ENCODE results near the gene FAM216A.
"Not testable (repeated sequence)": the region's sequence is repeated elsewhere in the genome, so short reads cannot be mapped to it uniquely, and the experiment has no call there.

Gene FAM216A

DNA sequence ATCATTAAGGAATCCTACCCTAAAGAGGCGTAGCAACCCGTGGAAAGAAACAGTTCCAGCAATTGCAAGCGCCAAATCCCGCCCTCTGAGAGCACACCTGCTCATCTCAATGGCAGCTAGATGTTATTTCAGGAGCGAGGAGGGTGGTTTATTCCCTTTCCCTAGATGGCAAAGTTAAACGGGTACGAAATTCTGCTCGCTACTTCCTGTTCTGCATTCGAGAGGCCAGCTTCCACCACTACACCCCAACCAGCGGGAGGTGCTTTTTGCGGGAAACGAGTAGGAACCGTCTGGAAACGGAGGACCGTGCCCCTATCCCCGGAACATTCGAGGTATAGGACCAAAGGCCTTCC, 32.7 kb downstream of the FAM216A start:
- no peak for DNase-seq

GRCh38 chr12:110501752-110502738, 33.4 kb downstream of the FAM216A start, which contains the start of the genes RAD9B and VPS29:
RAD9B (plus strand) TSS chr12:110502331; CDS start chr12:110502338, 7 bp downstream.
VPS29 (minus strand) TSS chr12:110502111; CDS start chr12:110502051, 60 bp downstream.
- DNase-seq = peak; percentile 84

DNA sequence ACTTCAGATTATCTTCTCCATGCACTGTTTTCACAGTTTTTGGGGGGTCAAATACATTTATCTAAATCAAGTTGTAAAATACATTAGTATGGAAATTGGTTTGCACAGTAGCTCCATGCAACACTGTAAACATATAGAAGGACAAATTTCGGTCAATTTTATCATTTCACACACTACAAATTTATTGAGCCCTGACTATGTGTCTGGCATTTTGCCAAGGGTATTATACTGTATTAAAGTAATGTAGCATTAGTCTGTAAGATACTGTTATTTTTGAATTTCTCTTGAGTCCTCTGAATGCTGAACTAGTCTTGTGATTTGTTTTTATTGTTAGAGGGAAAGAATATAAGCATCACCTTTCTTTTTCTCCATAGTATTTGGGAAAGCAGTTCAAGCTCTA, 34.8 kb downstream of the FAM216A start:
- DNase-seq = no peak

DNA sequence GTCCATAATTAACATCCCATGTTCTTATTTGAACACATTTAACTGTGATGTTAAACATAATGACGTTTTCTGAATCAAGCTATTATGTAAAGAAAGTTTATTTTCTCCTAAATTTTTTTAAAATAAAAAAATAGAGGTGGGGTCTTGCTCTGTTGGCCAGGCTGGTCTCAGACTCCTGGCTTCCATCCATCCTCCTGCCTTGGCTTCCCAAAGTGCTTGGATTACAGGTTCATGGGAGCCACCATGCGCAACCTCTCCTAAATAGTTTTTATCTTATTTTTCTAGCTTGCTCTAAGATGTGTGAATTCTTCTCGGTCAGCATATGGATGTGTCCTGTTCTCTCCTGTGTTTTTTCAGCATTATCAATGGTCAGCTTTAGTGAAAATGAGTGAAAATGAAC, 36.7 kb downstream of the FAM216A start:
- no peak for DNase-seq

- DNase-seq = no peak
Measured at GRCh38 chr12:110508071-110508586, 39.5 kb downstream of the FAM216A start.

DNA sequence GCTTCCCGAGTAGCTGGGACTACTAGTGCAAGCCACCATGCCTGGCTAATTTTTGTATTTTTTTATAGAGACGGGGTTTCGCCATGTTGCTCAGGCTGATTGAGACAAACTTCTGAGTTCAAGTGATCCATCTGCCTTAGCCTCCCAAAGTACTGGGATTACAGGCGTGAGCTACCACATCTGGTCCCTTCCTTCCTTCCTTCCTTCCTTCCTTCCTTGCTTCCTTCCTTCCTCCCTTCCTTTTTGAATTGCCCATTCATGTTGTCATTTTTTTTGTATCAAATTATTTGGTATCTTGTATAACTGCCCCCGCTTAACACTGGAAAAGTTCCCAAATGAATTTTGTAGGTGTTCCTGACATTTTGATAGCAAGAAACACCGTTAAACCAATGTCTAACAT, 45.2 kb downstream of the FAM216A start:
- no peak for DNase-seq

DNA sequence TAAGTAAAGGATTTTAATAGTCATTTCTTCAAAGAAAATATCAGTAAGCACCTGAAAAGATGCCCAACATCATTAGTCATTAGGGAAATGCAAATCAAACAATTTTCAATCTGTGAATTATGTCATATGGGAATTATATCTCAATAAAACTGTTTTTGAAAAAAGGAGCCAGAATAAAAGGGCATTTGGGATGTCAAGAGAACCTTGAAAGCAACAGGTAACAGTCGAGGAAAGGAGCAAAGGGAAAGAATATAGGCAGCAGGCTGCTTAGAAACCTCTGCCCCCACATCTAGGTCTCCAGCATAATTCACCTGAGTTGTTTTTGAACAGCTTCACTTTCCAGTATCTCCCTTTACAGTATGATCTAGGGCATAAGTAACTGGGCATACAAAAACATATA, 45.7 kb downstream of the FAM216A start:
- DNase-seq = no peak

DNA sequence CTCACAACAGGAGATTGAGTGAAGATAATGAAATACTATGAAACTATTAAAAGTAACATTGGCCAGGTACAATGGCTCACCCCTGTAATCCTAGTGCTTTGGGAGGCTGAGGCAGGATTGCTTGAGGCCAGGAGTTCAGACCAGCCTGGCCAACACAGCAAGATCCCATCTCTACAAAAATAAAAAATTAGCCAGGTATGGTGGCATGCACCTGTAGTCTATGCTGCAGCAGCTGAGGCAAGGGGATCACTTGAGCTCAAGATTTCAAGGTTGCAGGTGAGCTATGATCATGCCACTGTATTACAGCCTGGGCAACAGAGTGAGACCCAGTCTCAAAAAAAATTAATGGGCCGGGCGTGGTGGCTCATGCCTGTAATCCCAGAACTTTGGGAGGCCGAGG, 48.4 kb downstream of the FAM216A start:
- DNase-seq = no peak

GRCh38 chr12:110518014-110518413, 49.4 kb downstream of the FAM216A start:
- DNase-seq = not testable (repeated sequence)

DNA sequence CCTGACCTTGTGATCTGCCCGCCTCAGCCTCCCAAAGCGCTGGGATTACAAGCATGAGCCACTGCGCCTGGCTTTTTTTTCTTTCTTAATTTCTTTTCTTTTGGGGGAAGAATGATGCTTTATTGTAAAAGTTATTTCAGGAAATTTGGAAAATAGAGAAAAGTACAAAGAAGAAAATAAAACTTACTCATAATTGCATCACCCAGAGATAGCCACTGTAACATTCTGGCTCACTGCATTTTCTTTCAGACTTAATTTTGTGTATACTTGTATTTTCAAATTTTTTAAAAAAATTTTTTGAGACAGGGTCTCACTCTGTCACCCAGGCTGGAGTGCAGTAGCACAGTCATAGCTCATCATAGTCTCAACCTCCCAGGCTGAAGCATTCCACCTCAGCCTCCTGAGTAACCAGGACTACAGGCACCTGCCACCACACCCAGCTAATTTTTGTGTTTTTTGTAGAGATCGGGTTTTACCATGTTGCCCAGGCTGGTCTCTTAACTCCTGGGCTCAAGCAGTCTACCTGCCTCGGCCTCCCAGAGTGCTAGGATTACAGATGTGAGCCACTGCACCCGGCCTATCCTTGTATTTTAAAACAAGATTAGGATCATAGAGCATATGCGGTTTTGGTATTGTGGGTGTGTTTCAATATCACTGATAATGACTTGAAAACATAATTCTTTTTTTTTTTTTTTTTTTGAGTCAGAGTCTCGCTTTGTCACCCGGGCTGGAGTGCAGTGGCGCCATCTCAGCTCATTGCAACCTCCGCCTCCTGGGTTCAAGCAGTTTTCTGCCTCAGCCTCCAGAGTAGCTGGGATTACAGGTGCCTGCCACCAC, 52.4 kb downstream of the FAM216A start:
- not testable (repeated sequence) for DNase-seq

GRCh38 chr12:110528277-110528839, 59.7 kb downstream of the FAM216A start:
- DNase-seq = no peak

GRCh38 chr12:110530511-110530910, 61.9 kb downstream of the FAM216A start:
- DNase-seq = no peak

DNA sequence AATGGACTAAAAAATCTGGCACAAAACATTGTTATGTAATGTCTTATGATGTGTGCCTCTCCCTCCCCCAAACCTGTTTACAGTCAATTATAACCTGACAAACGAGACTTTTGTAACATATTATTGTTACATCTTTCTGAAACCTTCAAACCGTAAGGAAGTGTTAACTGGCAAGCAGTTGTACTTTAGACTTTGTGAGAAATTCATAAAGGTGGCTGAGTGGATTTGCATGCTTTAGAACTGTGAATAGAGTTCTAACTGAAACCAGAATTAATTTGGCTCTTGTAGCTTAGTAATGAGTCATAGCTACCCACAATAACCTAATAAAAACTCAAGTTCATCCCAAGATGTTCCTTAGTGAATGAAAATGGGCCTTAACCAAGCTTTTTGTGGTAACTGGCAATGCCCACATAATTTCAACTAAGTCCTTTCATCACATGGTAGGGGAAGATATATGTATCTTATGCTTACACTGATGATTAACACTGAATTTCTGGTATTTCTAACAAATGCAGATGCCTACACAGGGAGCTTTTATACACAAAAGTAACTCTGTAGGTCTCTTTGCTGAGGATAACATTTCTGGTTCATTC, 63.2 kb downstream of the FAM216A start:
- no peak for DNase-seq

- DNase-seq = no peak
Measured at GRCh38 chr12:110532644-110533043, 64.0 kb downstream of the FAM216A start.

DNA sequence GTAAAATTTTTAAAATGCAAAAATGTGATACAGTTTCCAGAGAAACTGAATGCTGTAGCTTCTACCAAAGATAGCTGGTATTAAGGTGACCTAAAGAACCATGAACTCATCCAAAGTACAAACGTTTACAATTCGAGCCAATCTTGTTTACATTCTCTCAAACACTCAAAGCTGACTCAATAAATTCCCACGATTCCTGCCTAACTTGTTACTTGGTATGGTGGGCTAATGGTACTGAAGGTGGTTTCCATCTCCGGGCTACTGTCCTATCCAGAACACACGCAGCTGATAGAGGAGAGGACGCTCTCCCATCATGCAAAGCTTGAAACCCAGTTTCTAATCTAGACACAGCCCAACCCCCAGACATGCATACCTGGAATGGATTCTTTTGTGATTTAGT, 65.0 kb downstream of the FAM216A start:
- DNase-seq = no peak

- no peak for DNase-seq
Measured at GRCh38 chr12:110534811-110535210, 66.2 kb downstream of the FAM216A start.

- DNase-seq = no peak
Measured at GRCh38 chr12:110536834-110537604, 68.4 kb downstream of the FAM216A start.

DNA sequence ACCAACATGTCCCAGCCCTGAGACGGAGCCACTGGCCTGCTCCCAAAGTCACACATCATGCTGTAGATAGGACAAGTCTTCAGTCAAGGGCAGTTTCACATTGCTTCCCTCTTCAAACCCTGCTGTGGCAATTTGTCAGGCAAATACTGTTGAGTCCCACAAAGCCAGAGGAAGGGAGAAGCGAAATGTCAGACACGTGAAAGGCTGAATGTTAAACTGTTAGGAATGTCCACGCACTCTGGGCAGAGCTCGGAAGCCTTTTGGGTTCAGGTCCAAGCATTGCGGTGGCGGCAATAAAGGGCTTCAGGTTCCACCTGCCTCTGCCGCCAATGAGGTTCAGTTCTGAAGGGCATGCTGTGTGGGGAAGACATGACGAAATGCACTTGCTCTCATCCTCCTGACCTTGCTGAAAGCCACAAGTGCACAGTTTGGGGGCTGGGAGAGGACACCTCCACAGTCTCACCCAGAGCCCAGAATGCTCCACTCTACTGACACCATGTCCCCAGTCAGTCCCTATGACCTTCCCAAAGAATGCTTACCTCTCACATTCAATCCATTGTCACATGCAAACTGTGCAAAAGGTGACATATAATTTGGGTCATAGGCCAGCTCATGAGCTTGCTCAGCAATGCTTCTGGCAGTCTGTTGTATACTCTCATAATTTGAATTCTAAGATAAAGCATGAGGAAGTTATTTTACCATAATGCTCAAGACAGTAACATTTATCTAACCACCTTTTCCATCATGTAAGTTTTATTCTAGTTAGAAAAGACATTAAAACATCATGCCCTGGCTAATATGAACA, 69.2 kb downstream of the FAM216A start:
- DNase-seq = no peak

- DNase-seq = no peak
Measured at GRCh38 chr12:110538869-110539622, 70.4 kb downstream of the FAM216A start.

Measured in NCI-H524 treated with DMSO at 0.1 percent for 48 hours (cell line).